OCI-M2 (cell line): ENCODE data around the gene FADS2.

Experiments used
- DNase-seq: peaks from one replicate; lab custom pipeline; 2025; ENCODE audit not compliant: unreplicated experiment; lab: John Stamatoyannopoulos, UW

Gene FADS2

GRCh38 chr11:61844909-61845565 is 16.9 kb downstream of the FADS2 start:
- no peak for DNase-seq

DNA sequence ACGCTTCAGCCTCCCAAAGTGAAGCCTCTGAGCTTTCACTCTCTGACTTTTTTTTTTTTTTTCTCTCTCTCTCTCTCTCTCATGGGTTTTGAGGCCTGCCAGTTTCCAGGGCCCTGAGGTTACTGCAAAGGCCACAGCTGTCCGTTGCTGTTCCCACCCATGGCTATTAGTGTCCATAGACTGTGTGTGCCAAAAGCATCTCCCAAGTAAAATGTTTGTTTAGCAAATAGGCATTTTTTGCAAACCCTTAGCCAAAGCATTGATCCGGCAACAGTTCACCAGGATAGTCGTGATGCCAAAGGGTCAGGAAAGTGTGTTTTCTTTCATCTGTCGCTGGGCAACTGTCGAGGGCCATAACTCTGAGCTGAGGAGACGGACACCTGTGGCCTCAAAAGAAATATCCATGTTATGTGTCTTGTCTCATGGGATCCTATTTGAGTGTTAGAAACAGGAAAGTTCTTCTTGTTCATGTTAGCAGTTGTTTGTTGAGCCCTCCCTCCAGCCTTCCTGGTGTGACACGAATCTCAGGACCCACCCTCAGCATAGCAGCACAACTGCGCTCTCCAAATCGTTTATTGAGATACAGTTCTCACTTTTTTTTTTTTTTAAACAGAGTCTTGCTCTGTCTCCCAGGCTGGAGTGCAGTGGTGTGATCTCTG is 18.4 kb downstream of the FADS2 start:
- DNase-seq, result no peak

- DNase-seq, result no peak
Observed at GRCh38 chr11:61847914-61848581, 19.9 kb downstream of the FADS2 start.

DNA sequence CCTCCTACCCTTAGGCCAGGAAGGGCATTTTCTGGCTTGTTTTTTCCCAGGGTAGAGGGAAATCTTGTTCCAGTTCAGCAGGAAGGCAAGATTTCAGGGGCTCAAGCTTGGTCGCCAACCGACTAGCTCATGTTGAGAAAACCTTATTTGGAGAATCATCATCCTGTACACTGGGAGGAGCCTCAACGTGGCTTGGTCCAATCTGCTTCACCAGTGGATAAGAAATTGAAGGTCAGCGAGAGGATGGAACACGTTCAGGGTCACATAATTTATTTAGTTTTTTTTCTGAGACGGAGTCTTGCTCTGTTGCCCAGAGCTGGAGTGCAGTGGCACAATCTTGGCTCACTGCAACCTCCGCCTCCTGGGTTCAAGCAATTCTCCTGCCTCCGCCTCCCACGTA is 20.5 kb downstream of the FADS2 start:
- DNase-seq, result no peak

DNA sequence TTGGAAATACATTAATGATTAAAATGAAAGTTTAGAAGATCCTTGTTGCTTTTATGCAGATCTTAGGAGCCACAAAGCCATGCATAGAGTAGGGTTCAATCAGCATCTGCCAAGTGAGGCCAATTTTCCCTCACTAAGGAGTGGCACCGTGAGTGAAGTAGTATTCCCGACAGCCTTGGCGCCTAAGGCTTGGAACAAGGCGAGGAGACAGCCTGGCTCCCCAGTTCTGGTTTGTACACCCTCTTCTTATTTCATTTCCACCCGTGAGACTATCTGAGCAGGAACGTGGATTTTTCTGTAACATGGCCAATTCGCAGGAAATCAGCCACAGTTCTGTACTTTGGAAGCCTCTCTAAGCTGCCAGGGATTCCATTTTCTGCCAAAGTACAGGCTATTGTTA is 22.6 kb downstream of the FADS2 start:
- DNase-seq, result no peak

DNA sequence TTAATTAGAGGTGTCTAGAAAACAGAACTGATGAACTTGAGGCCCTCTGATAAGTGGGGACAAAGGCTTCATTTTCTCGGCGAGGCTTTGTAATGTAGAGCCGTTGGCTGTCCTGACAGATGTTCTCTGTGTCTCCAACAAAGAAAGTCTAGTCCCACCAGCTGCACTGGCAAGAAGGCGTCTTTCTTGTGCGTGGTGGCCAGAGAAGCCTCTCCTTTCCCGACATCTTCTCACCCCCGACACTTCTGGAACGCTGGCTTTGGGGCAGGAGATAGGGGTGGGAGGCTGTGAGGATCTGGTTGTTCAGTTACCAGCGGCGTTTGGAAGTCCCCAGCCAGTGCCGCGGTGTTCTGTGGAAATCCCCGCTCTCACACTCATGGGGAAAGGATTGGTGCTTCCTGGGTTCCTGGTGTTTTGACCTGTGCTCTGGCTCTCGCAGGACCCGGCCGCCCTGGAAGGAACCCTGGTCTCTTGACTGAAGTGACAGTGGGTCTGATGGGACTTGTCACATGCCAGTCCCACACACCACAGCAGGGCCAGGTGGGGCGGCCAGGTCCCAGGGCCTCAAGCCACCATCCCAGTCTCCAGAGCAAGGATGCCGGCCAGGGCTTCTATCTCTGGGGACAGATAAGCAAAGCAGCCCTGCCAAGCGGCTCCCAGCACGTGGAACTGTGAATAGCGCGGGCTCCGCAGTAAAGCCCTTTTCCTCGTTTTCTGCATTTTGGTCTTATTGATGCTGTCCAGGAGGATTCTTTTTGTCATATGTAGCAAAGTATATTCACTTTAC is 23.2 kb downstream of the FADS2 start:
- no peak for DNase-seq

DNA sequence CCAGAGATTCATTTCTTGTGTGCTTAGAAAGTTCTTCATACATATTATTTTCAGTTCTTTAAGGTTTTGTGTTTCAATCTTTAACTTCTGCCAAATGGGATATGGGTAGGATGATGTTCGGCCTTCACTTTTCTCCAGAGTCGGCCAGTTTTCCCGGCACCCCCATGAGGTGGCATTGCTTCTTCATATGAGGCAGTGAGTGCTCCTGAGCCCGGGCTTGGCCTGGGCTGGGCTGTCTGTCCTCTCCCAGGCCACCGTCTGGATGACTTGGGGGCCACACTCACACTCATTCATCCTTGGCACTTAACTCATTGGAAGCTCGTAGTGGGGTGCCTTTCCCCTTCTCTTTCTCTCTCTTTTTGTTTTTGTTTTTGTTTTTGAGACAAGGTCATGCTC is 23.8 kb downstream of the FADS2 start:
- DNase-seq, result no peak

- no peak for DNase-seq
Observed at GRCh38 chr11:61853698-61854169, 25.6 kb downstream of the FADS2 start.

GRCh38 chr11:61854206-61854895 is 26.3 kb downstream of the FADS2 start:
- no peak for DNase-seq

- no peak for DNase-seq
Observed at GRCh38 chr11:61854966-61855714, 27.0 kb downstream of the FADS2 start.

DNA sequence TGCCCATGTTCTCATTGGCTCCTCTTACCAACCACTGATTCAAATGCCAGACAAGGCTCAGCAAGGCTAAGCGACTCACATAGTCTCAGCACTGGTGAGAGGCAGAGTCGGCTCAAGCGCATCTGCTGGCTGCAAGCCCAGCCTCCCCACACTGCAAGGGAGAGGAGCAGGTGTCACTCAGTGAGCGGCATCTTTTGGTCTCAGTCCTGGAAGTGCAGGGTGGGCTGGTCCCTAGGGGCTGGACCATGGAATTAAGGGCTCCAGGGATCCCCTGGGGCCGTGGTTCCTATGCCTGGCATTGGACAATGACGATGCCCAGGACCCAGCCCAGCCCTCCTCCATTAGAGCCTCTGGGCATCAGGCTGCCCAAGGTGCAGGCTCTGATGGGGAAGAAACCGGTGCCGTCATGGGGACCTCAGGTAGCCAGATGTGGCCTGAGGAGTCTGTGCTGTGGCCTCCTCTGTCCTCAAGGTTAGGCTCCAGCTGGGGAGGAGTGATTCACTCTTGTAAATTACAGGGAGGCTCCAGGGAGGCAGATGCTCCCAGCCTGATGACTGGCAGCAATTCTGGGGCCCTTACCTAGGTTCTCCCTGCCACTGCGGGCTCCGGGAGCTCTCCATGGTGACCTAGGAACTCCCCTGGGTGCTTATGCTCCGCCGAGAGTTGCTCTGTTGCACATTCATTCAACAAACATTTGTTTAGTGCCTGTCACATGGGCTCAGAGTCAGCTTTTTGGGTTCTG is 28.0 kb downstream of the FADS2 start:
- DNase-seq, result no peak

DNA sequence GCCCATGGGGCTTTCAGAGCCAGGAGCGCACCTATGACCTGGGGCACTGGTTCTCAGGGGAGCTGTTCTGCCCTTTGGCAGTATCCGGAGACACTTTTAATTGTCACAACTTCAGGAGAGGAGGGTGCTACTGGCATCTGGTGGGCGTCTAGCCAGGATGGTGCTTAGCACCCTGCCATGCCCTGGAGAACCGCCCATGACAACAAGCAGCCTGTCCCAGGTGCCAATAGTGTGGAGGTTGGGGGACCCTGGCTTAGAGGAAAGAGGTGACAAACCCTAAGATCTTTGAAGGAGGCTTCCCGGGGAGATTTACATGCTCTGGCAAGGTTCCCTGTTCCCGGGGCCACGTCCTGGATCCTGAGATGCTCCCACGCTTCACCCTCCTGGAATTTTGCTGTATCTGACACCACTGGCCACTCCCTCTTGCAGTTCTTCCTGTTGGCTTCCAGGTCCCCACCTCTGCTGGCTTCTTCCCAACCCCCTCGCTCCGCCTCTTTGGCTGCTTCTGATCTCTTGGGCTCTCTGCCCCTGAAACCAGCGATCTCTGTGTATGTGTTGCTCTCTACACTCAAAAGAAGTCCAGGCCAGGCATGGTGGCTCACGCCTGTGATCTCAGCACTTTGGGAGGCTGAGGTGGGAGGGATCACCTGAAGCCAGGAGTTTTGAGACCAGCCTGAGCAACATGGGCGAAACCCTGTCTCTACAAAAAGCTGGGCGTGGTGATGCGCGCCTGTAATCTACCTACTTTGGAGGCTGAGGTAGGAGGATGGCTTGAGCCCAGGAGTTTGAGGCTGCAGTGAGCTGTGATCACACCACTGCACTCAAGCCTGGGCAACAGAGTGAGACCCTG is 32.2 kb downstream of the FADS2 start:
- DNase-seq, result no peak

DNA sequence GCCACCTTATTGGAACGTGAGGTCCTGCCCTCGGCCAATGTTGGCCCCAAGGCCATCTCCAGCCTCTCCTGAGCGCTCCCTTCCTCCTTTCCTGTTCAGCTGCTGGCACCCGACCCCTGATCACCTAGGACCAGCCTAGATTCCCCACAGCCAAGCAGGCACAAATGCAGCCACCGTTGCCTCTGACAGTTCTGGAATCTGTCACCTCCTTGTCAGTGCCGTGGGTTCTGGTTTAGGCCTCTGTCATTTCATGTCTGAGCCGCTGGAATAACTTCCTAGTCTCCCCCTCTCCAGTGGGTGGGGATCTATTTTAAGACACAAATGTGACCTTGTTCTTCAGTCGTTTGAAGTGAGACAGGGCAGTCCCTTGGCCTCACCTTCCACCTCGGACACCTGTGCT is 33.5 kb downstream of the FADS2 start:
- no peak for DNase-seq

GRCh38 chr11:61862714-61863547 is 34.8 kb downstream of the FADS2 start:
- DNase-seq, result no peak

GRCh38 chr11:61863548-61864081 is 35.5 kb downstream of the FADS2 start:
- DNase-seq, result no peak

DNA sequence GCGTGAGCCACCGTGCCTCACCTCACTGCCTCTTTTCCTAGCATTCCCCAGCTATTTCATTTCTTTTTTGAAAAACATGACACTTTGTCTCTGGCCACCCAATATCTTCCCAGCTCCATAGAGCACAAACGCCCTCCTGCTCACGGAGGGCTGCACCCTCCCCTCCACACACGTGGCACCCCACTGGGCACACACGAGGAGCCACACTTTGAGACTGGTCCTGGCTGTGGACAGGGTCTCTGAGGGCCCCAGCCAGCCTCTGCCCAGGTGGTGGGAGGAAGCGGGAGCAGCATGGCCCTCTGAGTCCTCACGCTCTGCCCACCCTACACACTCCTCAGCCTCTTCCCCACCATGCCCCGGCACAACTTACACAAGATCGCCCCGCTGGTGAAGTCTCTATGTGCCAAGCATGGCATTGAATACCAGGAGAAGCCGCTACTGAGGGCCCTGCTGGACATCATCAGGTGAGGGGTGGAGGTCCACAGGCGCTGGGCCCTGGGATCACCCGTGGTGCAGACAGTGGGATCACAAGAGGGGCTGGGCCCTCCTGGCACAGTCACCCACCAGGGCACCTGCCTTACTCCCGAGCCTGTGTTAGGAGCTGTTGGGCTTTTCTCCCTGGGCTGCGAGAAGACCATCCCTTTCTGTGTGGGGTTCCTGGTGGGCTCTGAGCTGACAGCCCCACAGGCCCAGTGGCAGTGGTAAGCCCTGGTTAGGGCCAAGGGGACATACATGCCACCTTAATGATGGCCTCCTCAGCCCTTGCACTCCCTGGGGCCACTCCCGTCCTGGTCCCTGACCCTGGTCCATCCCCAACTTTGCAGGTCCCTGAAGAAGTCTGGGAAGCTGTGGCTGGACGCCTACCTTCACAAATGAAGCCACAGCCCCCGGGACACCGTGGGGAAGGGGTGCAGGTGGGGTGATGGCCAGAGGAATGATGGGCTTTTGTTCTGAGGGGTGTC is 37.0 kb downstream of the FADS2 start:
- no peak for DNase-seq
